K562 (cell line): ENCODE measurements around the gene PLTP. TPM values are rescaled to one million over a fixed set of nuclear protein-coding genes. Genes with fewer than 3 reads are reported as not detected.

Experiments used
- ATAC-seq: fragments of 200-7000 bp; cut with Tn5 transposase; 3 replicates; pipeline ENCODE4 v1.9.1; 2020; ENCODE audit warnings: moderate library complexity
- BruUV-seq: library from RNA; stranded (reverse); fragments of 400-500 nt; replicated peaks from 2 replicates; lab custom pipeline; 2021; lab: Mats Ljungman, UMichigan
- CTCF ChIA-PET: fragments of 300-600 bp; formaldehyde crosslinking; extraction: SDS; loops from one replicate; lab custom pipeline; 2021; ENCODE audit warnings: low intra/inter-chr PET ratio; lab: Yijun Ruan, JAX
- POLR2A ChIA-PET: fragments of 300-600, 350-650 bp; sonication (Branson Sonifier 250); formaldehyde crosslinking; extraction: SDS; loops from one replicate; lab custom pipeline; 2021; ENCODE audit warnings: antibody characterized with exemption, inconsistent platforms; lab: Yijun Ruan, JAX
- DNase-seq, 4 experiments: peaks; one replicate each; pipeline versions ENCODE4 v3.0.0 to v3.0.0-alpha.2; 2011 to 2018; ENCODE audit warnings: low spot score in 3 of 4, mixed read lengths in 3 of 4; ENCODE audit errors: extremely low read depth in 1 of 4
- FAIRE-seq: peaks from 2 replicates; lab custom pipeline; 2011; peaks lifted over from hg19 to GRCh38; lab: Jason Lieb, UNC
- H2AFZ ChIP-seq: 2 replicates; pipeline ENCODE4 v1.6.0; 2011; ENCODE audit warnings: low read depth, low read length, control low read depth, inconsistent platforms
- H3K27ac ChIP-seq: fragments of 200-600 bp; 3 replicates; pipeline ENCODE4 v1.8.0; 2011; ENCODE audit warnings: low read depth, mild to moderate bottlenecking, control low read depth, inconsistent platforms, low read length, moderate library complexity, mixed read lengths; ENCODE audit errors: extremely low read depth
- H3K27me3 ChIP-seq, 2 experiments: fragments of 300-600 bp in 1 of 2; 2 replicates in 1 of 2; 3 replicates in 1 of 2; pipeline versions ENCODE4 v1.6.0 to v1.8.0; 2011; ENCODE audit warnings: inconsistent platforms in 2 of 2, low read length in 2 of 2, mild to moderate bottlenecking in 1 of 2, mixed read lengths in 1 of 2, moderate library complexity in 1 of 2; ENCODE audit not compliant: control insufficient read depth in 2 of 2, insufficient read depth in 2 of 2
- H3K36me3 ChIP-seq: fragments of 300-600 bp; 3 replicates; pipeline ENCODE4 v1.8.0; 2011; ENCODE audit warnings: mild to moderate bottlenecking, low read length, inconsistent platforms; ENCODE audit not compliant: control insufficient read depth, insufficient read depth
- H3K4me1 ChIP-seq, 2 experiments: fragments of 200-600 bp in 1 of 2; replicated peaks in 1 of 2; 2 replicates in 1 of 2; 3 replicates in 1 of 2; pipeline versions ENCODE4 v1.5.1 to v1.8.0; 2011; ENCODE audit warnings: inconsistent platforms in 2 of 2, low read length in 2 of 2, mild to moderate bottlenecking in 1 of 2, mixed read lengths in 1 of 2, moderate library complexity in 1 of 2; ENCODE audit not compliant: control insufficient read depth in 2 of 2, insufficient read depth in 2 of 2
- H3K4me2 ChIP-seq: 2 replicates; pipeline ENCODE4 v1.6.1; 2011; ENCODE audit warnings: low read length, control low read depth, inconsistent platforms, mixed read lengths; ENCODE audit not compliant: insufficient read depth
- H3K4me3 ChIP-seq: fragments of 200-600 bp; sonication (generic), shearing (Covaris generic); 2 replicates; pipeline ENCODE4 v1.5.1; 2016; ENCODE audit warnings: control low read depth, inconsistent platforms
- H3K79me2 ChIP-seq: fragments of 200-600 bp; 3 replicates; pipeline ENCODE4 v1.8.0; 2011; ENCODE audit warnings: low read length, inconsistent platforms; ENCODE audit not compliant: control insufficient read depth, insufficient read depth
- H3K9ac ChIP-seq, 2 experiments: 2 replicates each; pipeline versions ENCODE4 v1.6.0 to v1.6.1; 2011; ENCODE audit warnings: low read depth in 2 of 2, low read length in 2 of 2, control low read depth in 1 of 2, inconsistent platforms in 1 of 2, mild to moderate bottlenecking in 1 of 2, mixed read lengths in 1 of 2; ENCODE audit not compliant: insufficient read depth in 1 of 2
- H3K9me1 ChIP-seq: one replicate; pipeline ENCODE4 v1.6.0; 2011; ENCODE audit warnings: inconsistent platforms, mild to moderate bottlenecking, low read length, moderate library complexity; ENCODE audit not compliant: control insufficient read depth, insufficient read depth
- H3K9me3 ChIP-seq: replicated peaks from 2 replicates; pipeline ENCODE4 v1.5.1; 2011; ENCODE audit warnings: low read depth, low read length, inconsistent platforms; ENCODE audit not compliant: control insufficient read depth, insufficient read depth
- H4K20me1 ChIP-seq: replicated peaks from 2 replicates; pipeline ENCODE4 v1.6.1; 2011; ENCODE audit warnings: low read length, inconsistent platforms, mixed read lengths; ENCODE audit not compliant: control insufficient read depth, insufficient read depth
- ESRRA ChIP-seq: fragments of 450-650 bp; IDR thresholded peaks from 2 replicates; pipeline ENCODE4 v1.6.1; 2014; ENCODE audit warnings: low read depth, mild to moderate bottlenecking, moderate library complexity, borderline replicate concordance
- IRF2 ChIP-seq: sonication (generic); formaldehyde crosslinking; IDR thresholded peaks from 2 replicates; pipeline ENCODE4 v1.8.1; 2022; ENCODE audit warnings: mild to moderate bottlenecking, missing genetic modification reagents
- MTA2 ChIP-seq: fragments of 450-650 bp; IDR thresholded peaks from 2 replicates; pipeline ENCODE4 v1.6.1; 2016; ENCODE audit warnings: low read depth
- RCOR1 ChIP-seq, 2 experiments: IDR thresholded peaks; 2 replicates each; pipeline ENCODE4 v1.6.1; 2012; ENCODE audit warnings: low read depth in 2 of 2, low read length in 2 of 2, borderline replicate concordance in 1 of 2, improper control_type of control experiment in 1 of 2
- ZNF586 ChIP-seq: fragments of 450-650 bp; formaldehyde crosslinking; conservative IDR thresholded peaks from 2 replicates; pipeline ENCODE4 v1.4.0; 2020; ENCODE audit warnings: mild to moderate bottlenecking, moderate library complexity
- ZSCAN32 ChIP-seq: fragments of 450-650 bp; formaldehyde crosslinking; IDR thresholded peaks from 2 replicates; pipeline ENCODE4 v1.4.0; 2020; ENCODE audit warnings: mild to moderate bottlenecking, moderate library complexity
- WGBS: fragments of 100-300 bp; shearing (Covaris generic); methylation state at CpG from one replicate; pipeline ENCODE4 v1.1.6; 2016; ENCODE audit warnings: low coverage, mixed read lengths; ENCODE audit not compliant: insufficient coverage; ENCODE audit errors: missing lambda C conversion rate; 5-methylcytosine and 5-hydroxymethylcytosine counted together
- in situ Hi-C: fragments of 300-500 bp; cut with MboI; formaldehyde crosslinking; loops from 4 replicates; pipeline ENCODE4 v1.15.0; 2018; ENCODE audit warnings: inconsistent platforms, mixed read lengths
- intact Hi-C: fragments of 100-400 bp; cut with micrococcal nuclease; formaldehyde crosslinking; loops from 2 replicates; pipeline ENCODE4 v1.14.2; 2022
- polyA plus RNA-seq, 8 experiments: library from polyadenylated mRNA; depleted of rRNA in 4 of 8; stranded (reverse) in 5 of 8; unstranded in 3 of 8; fragments of >200 nt; fragmentation: Nextera tagmentation in 2 of 8; fragmentation: Illumina TruSeq in 1 of 8; extraction: Ambion mirVana in 2 of 8; extraction: Trizol in 1 of 8; gene quantifications; 2 replicates each; pipeline versions ENCODE4 v1.2.1 to v1.2.3, GENCODE V29; 2011 to 2014; ENCODE audit warnings: inconsistent platforms in 1 of 8, missing spikeins in 1 of 8
- total RNA-seq, 7 experiments: library from RNA; depleted of rRNA in 6 of 7; stranded (reverse); fragments of >200 nt in 6 of 7; fragmentation: Illumina TruSeq in 2 of 7; extraction: Trizol in 2 of 7; gene quantifications; 2 replicates each; pipeline versions ENCODE4 v1.2.1 to v1.2.3, GENCODE V29; 2011 to 2021; ENCODE audit warnings: low replicate concordance in 1 of 7

PLTP gene
- total and polyA plus RNA-seq, 9 of the 15 experiments (the other 6 are each of a cell fraction or from before 2014, with no cell fraction given) = 2.8 to 29.3 (median 17.6) TPM

DNA sequence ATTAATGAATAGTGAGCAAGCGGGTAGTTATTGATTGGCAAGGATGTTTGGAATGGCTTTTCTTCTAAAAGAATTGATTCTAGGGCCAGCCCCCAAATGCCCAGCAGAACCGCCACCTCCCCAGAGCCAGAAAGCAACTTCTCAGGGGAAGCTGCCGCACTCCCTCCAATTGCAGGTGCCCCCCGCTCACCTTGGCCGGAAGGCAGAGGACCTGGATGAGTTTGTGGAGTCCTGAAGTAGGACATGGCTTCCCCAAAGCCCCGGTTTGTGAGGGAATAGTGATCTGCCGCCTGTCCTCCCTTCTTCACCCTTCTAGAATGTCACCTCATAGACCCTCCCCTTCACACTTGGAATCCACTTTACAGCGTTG lies 24.6 kb downstream of the PLTP start, which contains the start of gene SPATA25:
Gene SPATA25 (minus strand): TSS at position 277 of the 370 bp plus-strand sequence. CDS start 32 bp downstream, at position 245.
- H3K9ac ChIP-seq = peak within 1 kb of the TSS in 1 of 2 experiments; percentile 59; a peak in 1 of 4 replicates
- H3K4me2 ChIP-seq = no peak within 1 kb of the TSS
- in situ Hi-C loops (no loop called here), intact Hi-C loops (loop anchor here (5.0 to 10.0 kb wide), 2 partner anchors 53 to 90 kb away; partner anchors contain the start of gene SNX21)
- peaks cover 24 to 50% of the 10 kb centered on the region in 2 experiments for H3K4me1 ChIP-seq
- no peak within 1 kb of the TSS for H2AFZ ChIP-seq
- CTCF ChIA-PET = interaction anchor here (0.7 kb wide), 1 partner anchor 63 kb away, joined by 3 read pairs; no protein-coding TSS in a partner anchor
- BruUV-seq = no TSS peak
- H3K27me3 ChIP-seq = no peaks in the 10 kb centered on the region
- WGBS = 77% methylated on average over 8 of the region's 8 CpGs
- H3K9me1 ChIP-seq = peaks cover 4% of the 10 kb centered on the region
- no peaks in the 10 kb centered on the region for H3K9me3 ChIP-seq
- TF ChIP-seq MTA2 = no peak
- no peak for TF ChIP-seq IRF2 (CRISPR knock-in tag)
- TF ChIP-seq RCOR1 (IDR thresholded peaks at IDR 0.05; ENCODE audit: borderline replicate concordance in 1 of 2, low read depth in 2 of 2, low read length in 2 of 2) = no peak
- no peak for TF ChIP-seq ESRRA
- TF ChIP-seq ZNF586 = no peak
- TF ChIP-seq ZSCAN32 (CRISPR knock-in tag) = no peak
- TF ChIP-seq, all 486 proteins: peak for 0
- H4K20me1 ChIP-seq = no peaks in the 10 kb centered on the region
- DNase-seq (no peak), FAIRE-seq (no peak), ATAC-seq (no peak)
- no peak within 1 kb of the TSS for H3K4me3 ChIP-seq
- peaks cover 25% of the 10 kb centered on the region for H3K79me2 ChIP-seq
- no peak within 1 kb of the TSS for H3K27ac ChIP-seq
- POLR2A ChIA-PET = interaction anchor here (1.0 kb wide), 1 partner anchor 33 kb away, joined by 3 read pairs; no protein-coding TSS in a partner anchor
- H3K36me3 ChIP-seq = peaks cover 34% of the 10 kb centered on the region; the same call in 2 of the 3 replicates
